ENCODE measurements around the gene GABBR2. TPM values are rescaled to one million over a fixed set of nuclear protein-coding genes. Genes with fewer than 3 reads are reported as not detected.

Gene GABBR2
- total and polyA plus RNA-seq, 4 experiments from 2014 or later, result not detected

- peaks cover 0 to 4% of the 10 kb centered on the region in 2 donors for H3K27me3 Mint-ChIP-seq
- no peaks in the 10 kb centered on the region for H3K9me3 Mint-ChIP-seq
- Histone ChIP-seq H3K4me1 (ENCODE audit: insufficient read depth, low read length) (no peaks in the 10 kb centered on the region), H3K36me3 (ENCODE audit: insufficient read depth, low read length) (no peaks in the 10 kb centered on the region), H3K9me3 (ENCODE audit: control insufficient read depth in 1 of 2, low read length in 2 of 2) (no peaks in the 10 kb centered on the region), H3K4me3 (ENCODE audit: low read length in 2 of 2) (no peak overlapping the region), H3K27ac (ENCODE audit: low read depth, low read length) (no peak overlapping the region), H3K27me3 (ENCODE audit: insufficient read depth, low read length) (no peaks in the 10 kb centered on the region)
- H3K36me3 Mint-ChIP-seq, result no peaks in the 10 kb centered on the region
- intact Hi-C loops (cut with micrococcal nuclease), result no loop called here
- H3K27ac Mint-ChIP-seq, result no peak overlapping the region
- POLR2A ChIA-PET (ENCODE audit: partially characterized antibody), result no interaction called here
- DNase-seq, result no peak
- no peak overlapping the region for H3K4me3 Mint-ChIP-seq
- CTCF ChIA-PET (ENCODE audit: partially characterized antibody), result no interaction called here
- H3K4me1 Mint-ChIP-seq, result peaks cover 0 to 2% (median under 1%) of the 10 kb centered on the region in 4 donors
Measured at GRCh38 chr9:98539954-98540353, 168.8 kb downstream of the GABBR2 start.

- no peaks in the 10 kb centered on the region for H3K36me3 Mint-ChIP-seq
- ChIA-PET CTCF (ENCODE audit: partially characterized antibody) (no interaction called here), POLR2A (ENCODE audit: partially characterized antibody) (no interaction called here)
- H3K27me3 Mint-ChIP-seq, result peaks cover 0 to 4% of the 10 kb centered on the region in 2 donors
- H3K27ac Mint-ChIP-seq, result no peak overlapping the region
- Histone ChIP-seq H3K9me3 (ENCODE audit: control insufficient read depth in 1 of 2, low read length in 2 of 2) (no peaks in the 10 kb centered on the region), H3K27ac (ENCODE audit: low read depth, low read length) (no peak overlapping the region), H3K4me1 (ENCODE audit: insufficient read depth, low read length) (no peaks in the 10 kb centered on the region), H3K27me3 (ENCODE audit: insufficient read depth, low read length) (no peaks in the 10 kb centered on the region), H3K4me3 (ENCODE audit: low read length in 2 of 2) (no peak overlapping the region), H3K36me3 (ENCODE audit: insufficient read depth, low read length) (no peaks in the 10 kb centered on the region)
- intact Hi-C loops (cut with micrococcal nuclease), result no loop called here
- no peak overlapping the region for H3K4me3 Mint-ChIP-seq
- H3K9me3 Mint-ChIP-seq, result no peaks in the 10 kb centered on the region
- peaks cover 0 to 2% (median under 1%) of the 10 kb centered on the region in 4 donors for H3K4me1 Mint-ChIP-seq
- no peak for DNase-seq
Measured at GRCh38 chr9:98538626-98539031, 170.1 kb downstream of the GABBR2 start.

- no peaks in the 10 kb centered on the region for H3K9me3 Mint-ChIP-seq
- peaks cover 0 to 4% of the 10 kb centered on the region in 2 donors for H3K27me3 Mint-ChIP-seq
- Histone ChIP-seq H3K9me3 (ENCODE audit: control insufficient read depth in 1 of 2, low read length in 2 of 2) (no peaks in the 10 kb centered on the region), H3K4me3 (ENCODE audit: low read length in 2 of 2) (no peak overlapping the region), H3K27me3 (ENCODE audit: insufficient read depth, low read length) (no peaks in the 10 kb centered on the region), H3K4me1 (ENCODE audit: insufficient read depth, low read length) (no peaks in the 10 kb centered on the region), H3K36me3 (ENCODE audit: insufficient read depth, low read length) (no peaks in the 10 kb centered on the region), H3K27ac (ENCODE audit: low read depth, low read length) (no peak overlapping the region)
- intact Hi-C loops (cut with micrococcal nuclease), result no loop called here
- CTCF ChIA-PET (ENCODE audit: partially characterized antibody), result no interaction called here
- H3K4me1 Mint-ChIP-seq, result peaks cover 0 to 2% (median under 1%) of the 10 kb centered on the region in 4 donors
- DNase-seq, result no peak
- no peaks in the 10 kb centered on the region for H3K36me3 Mint-ChIP-seq
- POLR2A ChIA-PET (ENCODE audit: partially characterized antibody), result no interaction called here
- H3K27ac Mint-ChIP-seq, result no peak overlapping the region
- H3K4me3 Mint-ChIP-seq, result no peak overlapping the region
Measured at GRCh38 chr9:98538203-98538602, 170.5 kb downstream of the GABBR2 start.

GRCh38 chr9:98536542-98537173 is 172.1 kb downstream of the GABBR2 start:
- DNase-seq, result no peak
- no peak overlapping the region for H3K27ac Mint-ChIP-seq
- no peaks in the 10 kb centered on the region for H3K36me3 ChIP-seq (ENCODE audit: insufficient read depth, low read length)
- H3K27me3 ChIP-seq (ENCODE audit: insufficient read depth, low read length), result no peaks in the 10 kb centered on the region
- CTCF ChIA-PET (ENCODE audit: partially characterized antibody), result interaction anchor here (0.6 kb wide), 1 partner anchor 793 kb away, joined by 3 read pairs; no protein-coding TSS in a partner anchor
- H3K36me3 Mint-ChIP-seq, result no peaks in the 10 kb centered on the region
- no peak overlapping the region for H3K4me3 ChIP-seq (ENCODE audit: low read length in 2 of 2)
- H3K4me1 ChIP-seq (ENCODE audit: insufficient read depth, low read length), result no peaks in the 10 kb centered on the region
- no peak overlapping the region for H3K27ac ChIP-seq (ENCODE audit: low read depth, low read length)
- no peaks in the 10 kb centered on the region for H3K4me1 Mint-ChIP-seq
- intact Hi-C loops (cut with micrococcal nuclease), result no loop called here
- H3K27me3 Mint-ChIP-seq, result peaks cover 0 to 4% of the 10 kb centered on the region in 2 donors
- POLR2A ChIA-PET (ENCODE audit: partially characterized antibody), result no interaction called here
- H3K4me3 Mint-ChIP-seq, result no peak overlapping the region
- no peaks in the 10 kb centered on the region for H3K9me3 ChIP-seq (ENCODE audit: control insufficient read depth in 1 of 2, low read length in 2 of 2)
- H3K9me3 Mint-ChIP-seq, result no peaks in the 10 kb centered on the region

GRCh38 chr9:98533866-98534265 is 174.9 kb downstream of the GABBR2 start:
- Mint-ChIP-seq H3K36me3 (no peaks in the 10 kb centered on the region), H3K27ac (no peak overlapping the region), H3K4me1 (no peaks in the 10 kb centered on the region), H3K4me3 (no peak overlapping the region), H3K27me3 (peaks cover 5 to 11% of the 10 kb centered on the region in 2 donors), H3K9me3 (no peaks in the 10 kb centered on the region)
- Histone ChIP-seq H3K4me1 (ENCODE audit: insufficient read depth, low read length) (no peaks in the 10 kb centered on the region), H3K27me3 (ENCODE audit: insufficient read depth, low read length) (no peaks in the 10 kb centered on the region), H3K4me3 (ENCODE audit: low read length in 2 of 2) (no peak overlapping the region), H3K27ac (ENCODE audit: low read depth, low read length) (no peak overlapping the region), H3K9me3 (ENCODE audit: control insufficient read depth in 1 of 2, low read length in 2 of 2) (no peaks in the 10 kb centered on the region), H3K36me3 (ENCODE audit: insufficient read depth, low read length) (no peaks in the 10 kb centered on the region)
- no peak for DNase-seq
- CTCF ChIA-PET (ENCODE audit: partially characterized antibody), result no interaction called here
- intact Hi-C loops (cut with micrococcal nuclease), result no loop called here
- POLR2A ChIA-PET (ENCODE audit: partially characterized antibody), result no interaction called here

- no peaks in the 10 kb centered on the region for H3K9me3 ChIP-seq (ENCODE audit: control insufficient read depth in 1 of 2, low read length in 2 of 2)
- ChIA-PET CTCF (ENCODE audit: partially characterized antibody) (no interaction called here), POLR2A (ENCODE audit: partially characterized antibody) (no interaction called here)
- H3K9me3 Mint-ChIP-seq, result no peaks in the 10 kb centered on the region
- H3K4me3 Mint-ChIP-seq, result no peak overlapping the region
- H3K4me1 Mint-ChIP-seq, result no peaks in the 10 kb centered on the region
- H3K27ac Mint-ChIP-seq, result no peak overlapping the region
- H3K4me1 ChIP-seq (ENCODE audit: insufficient read depth, low read length), result no peaks in the 10 kb centered on the region
- no peak overlapping the region for H3K4me3 ChIP-seq (ENCODE audit: low read length in 2 of 2)
- H3K36me3 ChIP-seq (ENCODE audit: insufficient read depth, low read length), result no peaks in the 10 kb centered on the region
- intact Hi-C loops (cut with micrococcal nuclease), result no loop called here
- peaks cover 6 to 9% of the 10 kb centered on the region in 2 donors for H3K27me3 Mint-ChIP-seq
- no peak overlapping the region for H3K27ac ChIP-seq (ENCODE audit: low read depth, low read length)
- DNase-seq, result no peak
- H3K36me3 Mint-ChIP-seq, result no peaks in the 10 kb centered on the region
- no peaks in the 10 kb centered on the region for H3K27me3 ChIP-seq (ENCODE audit: insufficient read depth, low read length)
Measured at GRCh38 chr9:98533132-98533531, 175.6 kb downstream of the GABBR2 start.

GRCh38 chr9:98532574-98532973 is 176.2 kb downstream of the GABBR2 start:
- H3K4me3 Mint-ChIP-seq, result no peak overlapping the region
- no peaks in the 10 kb centered on the region for H3K4me1 Mint-ChIP-seq
- H3K27me3 Mint-ChIP-seq, result peaks cover 6 to 9% of the 10 kb centered on the region in 2 donors
- Histone ChIP-seq H3K4me3 (ENCODE audit: low read length in 2 of 2) (no peak overlapping the region), H3K36me3 (ENCODE audit: insufficient read depth, low read length) (no peaks in the 10 kb centered on the region), H3K27me3 (ENCODE audit: insufficient read depth, low read length) (no peaks in the 10 kb centered on the region), H3K4me1 (ENCODE audit: insufficient read depth, low read length) (no peaks in the 10 kb centered on the region), H3K27ac (ENCODE audit: low read depth, low read length) (no peak overlapping the region), H3K9me3 (ENCODE audit: control insufficient read depth in 1 of 2, low read length in 2 of 2) (no peaks in the 10 kb centered on the region)
- ChIA-PET CTCF (ENCODE audit: partially characterized antibody) (no interaction called here), POLR2A (ENCODE audit: partially characterized antibody) (no interaction called here)
- no peak for DNase-seq
- H3K9me3 Mint-ChIP-seq, result no peaks in the 10 kb centered on the region
- no peaks in the 10 kb centered on the region for H3K36me3 Mint-ChIP-seq
- H3K27ac Mint-ChIP-seq, result no peak overlapping the region
- intact Hi-C loops (cut with micrococcal nuclease), result no loop called here

- no peaks in the 10 kb centered on the region for H3K4me1 Mint-ChIP-seq
- H3K27me3 Mint-ChIP-seq, result peaks cover 6 to 9% of the 10 kb centered on the region in 2 donors
- Histone ChIP-seq H3K27ac (ENCODE audit: low read depth, low read length) (no peak overlapping the region), H3K36me3 (ENCODE audit: insufficient read depth, low read length) (no peaks in the 10 kb centered on the region), H3K4me3 (ENCODE audit: low read length in 2 of 2) (no peak overlapping the region), H3K9me3 (ENCODE audit: control insufficient read depth in 1 of 2, low read length in 2 of 2) (no peaks in the 10 kb centered on the region), H3K27me3 (ENCODE audit: insufficient read depth, low read length) (no peaks in the 10 kb centered on the region), H3K4me1 (ENCODE audit: insufficient read depth, low read length) (no peaks in the 10 kb centered on the region)
- ChIA-PET POLR2A (ENCODE audit: partially characterized antibody) (no interaction called here), CTCF (ENCODE audit: partially characterized antibody) (no interaction called here)
- no peaks in the 10 kb centered on the region for H3K36me3 Mint-ChIP-seq
- H3K4me3 Mint-ChIP-seq, result no peak overlapping the region
- H3K9me3 Mint-ChIP-seq, result no peaks in the 10 kb centered on the region
- no peak overlapping the region for H3K27ac Mint-ChIP-seq
- intact Hi-C loops (cut with micrococcal nuclease), result no loop called here
- no peak for DNase-seq
Measured at GRCh38 chr9:98532147-98532546, 176.6 kb downstream of the GABBR2 start.

All from CD4-positive, alpha-beta memory T cell (primary cell).